Measurements from ENCODE around the gene PLSCR1. TPM values are rescaled to one million over a fixed set of nuclear protein-coding genes. Genes with fewer than 3 reads are reported as not detected.

PLSCR1 gene
- total and polyA plus RNA-seq, 9 of the 15 experiments (the other 6 are each of a cell fraction or from before 2014, with no cell fraction given) = 40.6 to 122 (median 69.1) TPM

DNA sequence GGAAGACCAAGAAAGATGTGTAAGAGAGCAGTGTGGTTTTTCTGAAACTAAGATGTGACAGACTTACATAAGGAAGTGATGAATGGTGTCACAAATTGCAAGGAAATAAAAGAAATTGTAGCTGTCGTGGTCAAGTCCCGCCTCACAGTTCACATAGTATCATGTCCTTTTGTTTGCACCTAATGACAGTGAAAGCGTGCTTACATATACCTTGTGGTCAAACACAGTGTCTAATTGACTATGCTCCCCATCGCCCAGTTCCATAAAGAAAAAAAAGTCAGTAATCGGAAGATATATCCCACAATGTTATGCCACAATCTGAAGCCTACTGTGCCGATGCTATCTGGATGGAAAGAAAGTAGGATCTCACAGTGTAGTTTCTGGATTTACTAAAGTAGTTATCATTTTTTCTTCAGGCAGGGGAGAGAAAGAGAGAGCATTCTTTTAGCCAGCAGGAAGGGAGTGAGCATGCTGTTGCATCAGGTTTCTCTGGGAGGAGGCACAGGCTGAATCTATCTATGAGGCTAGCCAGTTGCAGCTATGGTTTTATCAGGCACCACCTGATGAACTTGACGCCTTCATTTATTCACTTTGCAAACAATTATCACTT is 9.8 kb upstream of the PLSCR1 start (continued):
- peak; percentile 75 for TF ChIP-seq MYC (IDR thresholded peaks at IDR 0.05; ENCODE audit: low read depth, low read length)
- no peak for TF ChIP-seq MYC (CRISPR knock-in tag; IDR thresholded peaks at IDR 0.05; ENCODE audit: borderline replicate concordance, low read depth)
- TF ChIP-seq HDGF (IDR thresholded peaks at IDR 0.05) = no peak
- TF ChIP-seq TRIM24 (IDR thresholded peaks at IDR 0.05) = peak; percentile 81 to 85; a peak in 3 of 4 replicates
- TF ChIP-seq ZNF384 (IDR thresholded peaks at IDR 0.05; ENCODE audit: low read depth, low read length) = no peak
- TF ChIP-seq, protein P1, sequence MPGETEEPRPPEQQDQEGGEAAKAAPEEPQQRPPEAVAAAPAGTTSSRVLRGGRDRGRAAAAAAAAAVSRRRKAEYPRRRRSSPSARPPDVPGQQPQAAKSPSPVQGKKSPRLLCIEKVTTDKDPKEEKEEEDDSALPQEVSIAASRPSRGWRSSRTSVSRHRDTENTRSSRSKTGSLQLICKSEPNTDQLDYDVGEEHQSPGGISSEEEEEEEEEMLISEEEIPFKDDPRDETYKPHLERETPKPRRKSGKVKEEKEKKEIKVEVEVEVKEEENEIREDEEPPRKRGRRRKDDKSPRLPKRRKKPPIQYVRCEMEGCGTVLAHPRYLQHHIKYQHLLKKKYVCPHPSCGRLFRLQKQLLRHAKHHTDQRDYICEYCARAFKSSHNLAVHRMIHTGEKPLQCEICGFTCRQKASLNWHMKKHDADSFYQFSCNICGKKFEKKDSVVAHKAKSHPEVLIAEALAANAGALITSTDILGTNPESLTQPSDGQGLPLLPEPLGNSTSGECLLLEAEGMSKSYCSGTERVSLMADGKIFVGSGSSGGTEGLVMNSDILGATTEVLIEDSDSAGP (CRISPR knock-in tag; IDR thresholded peaks at IDR 0.05) = no peak
- TF ChIP-seq JUNB (CRISPR knock-in tag; conservative IDR thresholded peaks at IDR 0.05) = no peak
- peak; percentile 69; the same call in 1 of the 2 replicates for TF ChIP-seq POLR2H (tag; IDR thresholded peaks at IDR 0.05; ENCODE audit: low read depth)
- TF ChIP-seq JUN (IDR thresholded peaks at IDR 0.05; ENCODE audit: borderline replicate concordance, low read depth, low read length) = peak; percentile 32; the same call in 1 of the 2 replicates
- TF ChIP-seq JUN (CRISPR knock-in tag; IDR thresholded peaks at IDR 0.05; ENCODE audit: borderline replicate concordance) = no peak
- TF ChIP-seq BRCA1 (IDR thresholded peaks at IDR 0.05) = no peak
- TF ChIP-seq BRCA1 (CRISPR knock-in tag; IDR thresholded peaks at IDR 0.05) = no peak
- TF ChIP-seq, protein P2, sequence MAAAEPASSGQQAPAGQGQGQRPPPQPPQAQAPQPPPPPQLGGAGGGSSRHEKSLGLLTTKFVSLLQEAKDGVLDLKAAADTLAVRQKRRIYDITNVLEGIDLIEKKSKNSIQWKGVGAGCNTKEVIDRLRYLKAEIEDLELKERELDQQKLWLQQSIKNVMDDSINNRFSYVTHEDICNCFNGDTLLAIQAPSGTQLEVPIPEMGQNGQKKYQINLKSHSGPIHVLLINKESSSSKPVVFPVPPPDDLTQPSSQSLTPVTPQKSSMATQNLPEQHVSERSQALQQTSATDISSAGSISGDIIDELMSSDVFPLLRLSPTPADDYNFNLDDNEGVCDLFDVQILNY (CRISPR knock-in tag; IDR thresholded peaks at IDR 0.05) = no peak
- no peak for TF ChIP-seq C11orf30 (IDR thresholded peaks at IDR 0.05; ENCODE audit: low read depth)
- no peak for TF ChIP-seq ARID4B (CRISPR knock-in tag; IDR thresholded peaks at IDR 0.05)
- peak; percentile 64; the same call in 1 of the 2 replicates for TF ChIP-seq CEBPB (tag; IDR thresholded peaks at IDR 0.05)
- TF ChIP-seq KAT8 (IDR thresholded peaks at IDR 0.05; ENCODE audit: low read depth) = no peak
- no peak for TF ChIP-seq ZFPM2 (CRISPR knock-in tag; IDR thresholded peaks at IDR 0.05)
- TF ChIP-seq ATF1 (CRISPR knock-in tag; IDR thresholded peaks at IDR 0.05) = no peak
- peak; percentile 31; the same call in 1 of the 2 replicates for TF ChIP-seq ATF1 (tag; IDR thresholded peaks at IDR 0.05)
- TF ChIP-seq MYBL2 (IDR thresholded peaks at IDR 0.05; ENCODE audit: low read depth) = no peak
- TF ChIP-seq MYBL2 (CRISPR knock-in tag; IDR thresholded peaks at IDR 0.05; ENCODE audit: borderline replicate concordance) = no peak
- TF ChIP-seq RB1 (IDR thresholded peaks at IDR 0.05; ENCODE audit: low read depth) = no peak
- no peak for TF ChIP-seq TCF7 (IDR thresholded peaks at IDR 0.05; ENCODE audit: borderline replicate concordance)
- peak; percentile 36; the same call in 1 of the 2 replicates for TF ChIP-seq ETV1 (tag; conservative IDR thresholded peaks at IDR 0.05; ENCODE audit: low read depth)
- no peak for TF ChIP-seq KLF10 (CRISPR knock-in tag; IDR thresholded peaks at IDR 0.05)

Measured in K562 (cell line).